Smooth muscle cell (in vitro differentiated cells): ENCODE data around the gene NPR2. TPM values are rescaled to one million over a fixed set of nuclear protein-coding genes. Genes with fewer than 3 reads are reported as not detected.

Source experiments
- DNase-seq: peaks from one replicate; lab custom pipeline; 2025; ENCODE audit not compliant: unreplicated experiment; lab: John Stamatoyannopoulos, UW
- H2AFZ ChIP-seq: fragments of 200-600 bp; sonication (generic); 2 replicates; pipeline ENCODE4 v1.6.0; 2016; ENCODE audit warnings: antibody characterized with exemption, low read depth, mild to moderate bottlenecking
- H3F3A ChIP-seq: fragments of 200-600 bp; sonication (generic); 2 replicates; pipeline ENCODE4 v1.6.0; 2017; ENCODE audit warnings: antibody characterized with exemption, low read depth
- H3K27ac ChIP-seq: fragments of 200-600 bp; sonication (generic); 2 replicates; pipeline ENCODE4 v1.5.1; 2016; ENCODE audit warnings: low read depth, mild to moderate bottlenecking
- H3K27me3 ChIP-seq: fragments of 200-600 bp; sonication (generic); 2 replicates; pipeline ENCODE4 v1.6.1; 2016; ENCODE audit warnings: low read depth, mild to moderate bottlenecking
- H3K36me3 ChIP-seq: fragments of 200-600 bp; sonication (generic); 2 replicates; pipeline ENCODE4 v1.5.1; 2016; ENCODE audit warnings: low read depth
- H3K4me1 ChIP-seq: fragments of 200-600 bp; sonication (generic); 2 replicates; pipeline ENCODE4 v1.5.1; 2016; ENCODE audit warnings: low read depth
- H3K4me2 ChIP-seq: fragments of 200-600 bp; sonication (generic); 2 replicates; pipeline ENCODE4 v1.6.0; 2016; ENCODE audit warnings: mild to moderate bottlenecking
- H3K4me3 ChIP-seq: fragments of 200-600 bp; sonication (generic); 2 replicates; pipeline ENCODE4 v1.5.1; 2016; ENCODE audit warnings: mild to moderate bottlenecking
- H3K79me2 ChIP-seq: fragments of 200-600 bp; sonication (generic); 2 replicates; pipeline ENCODE4 v1.6.0; 2016; ENCODE audit warnings: low read depth, mild to moderate bottlenecking
- H3K9ac ChIP-seq: fragments of 200-600 bp; sonication (generic); 2 replicates; pipeline ENCODE4 v1.6.0; 2016; ENCODE audit warnings: low read depth
- H3K9me3 ChIP-seq: fragments of 200-600 bp; sonication (generic); replicated peaks from 2 replicates; pipeline ENCODE4 v1.5.1; 2016; ENCODE audit warnings: low read depth
- H4K20me1 ChIP-seq: fragments of 200-600 bp; sonication (generic); 2 replicates; pipeline ENCODE4 v1.6.0; 2016; ENCODE audit warnings: low read depth
- CTCF ChIP-seq: fragments of 200-600 bp; sonication (generic); IDR thresholded peaks from 2 replicates; pipeline ENCODE4 v1.5.1; 2017; ENCODE audit warnings: borderline replicate concordance, mild to moderate bottlenecking, antibody characterized with exemption; ENCODE audit not compliant: insufficient read depth, poor library complexity, severe bottlenecking
- WGBS: methylation state at CpG from one replicate; pipeline ENCODE4 v1.1.7; 2016; ENCODE audit warnings: low lambda C conversion rate; 5-methylcytosine and 5-hydroxymethylcytosine counted together
- polyA plus RNA-seq: library from polyadenylated mRNA; unstranded; fragments of >200 nt; fragmentation: Nextera tagmentation; extraction: Ambion mirVana; gene quantifications from 2 replicates; pipeline ENCODE4 v1.2.1, GENCODE V29; 2016
- total RNA-seq: library from RNA; depleted of rRNA; stranded (reverse); fragments of >200 nt; gene quantifications from 2 replicates; pipeline ENCODE4 v1.2.3, GENCODE V29; 2014

Gene NPR2
- total and polyA plus RNA-seq, 2 experiments from 2014 or later, result 16.4 to 19.4 TPM

GRCh38 chr9:35757892-35758275 lies 33.5 kb upstream of the NPR2 start:
- H3K9me3 ChIP-seq, result no peaks in the 10 kb centered on the region
- H3K27me3 ChIP-seq, result peaks cover 6% of the 10 kb centered on the region
- H3K9ac ChIP-seq, result no peak overlapping the region
- H2AFZ ChIP-seq, result no peak overlapping the region
- peak overlapping the region; percentile 86 for H3K4me2 ChIP-seq
- peaks cover 4% of the 10 kb centered on the region for H3K4me1 ChIP-seq
- TF ChIP-seq CTCF, result no peak
- H3K27ac ChIP-seq, result no peak overlapping the region
- no peak for DNase-seq
- H3F3A ChIP-seq, result no peaks in the 10 kb centered on the region
- H3K79me2 ChIP-seq, result no peaks in the 10 kb centered on the region
- no peaks in the 10 kb centered on the region for H3K36me3 ChIP-seq
- H3K4me3 ChIP-seq, result peak overlapping the region; percentile 55
- no peaks in the 10 kb centered on the region for H4K20me1 ChIP-seq

- no peak for DNase-seq
- no peaks in the 10 kb centered on the region for H4K20me1 ChIP-seq
- peaks cover 6% of the 10 kb centered on the region for H3K4me1 ChIP-seq
- TF ChIP-seq CTCF, result no peak
- peaks cover 6% of the 10 kb centered on the region for H3K27me3 ChIP-seq
- WGBS, result 76% methylated on average over 3 of the region's 3 CpGs
- H2AFZ ChIP-seq, result no peak overlapping the region
- no peaks in the 10 kb centered on the region for H3K36me3 ChIP-seq
- H3K4me2 ChIP-seq, result no peak overlapping the region
- no peaks in the 10 kb centered on the region for H3K79me2 ChIP-seq
- no peak overlapping the region for H3K9ac ChIP-seq
- no peak overlapping the region for H3K4me3 ChIP-seq
- H3K27ac ChIP-seq, result no peak overlapping the region
- no peaks in the 10 kb centered on the region for H3F3A ChIP-seq
- H3K9me3 ChIP-seq, result no peaks in the 10 kb centered on the region
These were observed 32.8 kb upstream of the NPR2 start for GRCh38 chr9:35758475-35759050.

- Histone ChIP-seq H3K4me3 (no peak overlapping the region), H3K27ac (no peak overlapping the region), H2AFZ (no peak overlapping the region), H3K36me3 (no peaks in the 10 kb centered on the region), H3K4me2 (no peak overlapping the region), H3K9me3 (no peaks in the 10 kb centered on the region), H3K79me2 (no peaks in the 10 kb centered on the region), H3K4me1 (peaks cover 6% of the 10 kb centered on the region), H3K27me3 (peaks cover 6% of the 10 kb centered on the region), H3F3A (no peaks in the 10 kb centered on the region), H3K9ac (no peak overlapping the region), H4K20me1 (no peaks in the 10 kb centered on the region)
- TF ChIP-seq CTCF, result no peak
- DNase-seq, result no peak
- WGBS, result 87% methylated on average over 4 of the region's 4 CpGs
These were observed 31.6 kb upstream of the NPR2 start for GRCh38 chr9:35759795-35760194.

- WGBS, result 93% methylated on average over 2 of the region's 2 CpGs
- no peaks in the 10 kb centered on the region for H3K9me3 ChIP-seq
- H3K36me3 ChIP-seq, result no peaks in the 10 kb centered on the region
- DNase-seq, result no peak
- no peak overlapping the region for H3K4me2 ChIP-seq
- no peak for TF ChIP-seq CTCF
- no peak overlapping the region for H3K9ac ChIP-seq
- peaks cover 6% of the 10 kb centered on the region for H3K4me1 ChIP-seq
- H3F3A ChIP-seq, result no peaks in the 10 kb centered on the region
- H3K79me2 ChIP-seq, result no peaks in the 10 kb centered on the region
- H3K4me3 ChIP-seq, result no peak overlapping the region
- H4K20me1 ChIP-seq, result no peaks in the 10 kb centered on the region
- no peak overlapping the region for H2AFZ ChIP-seq
- H3K27ac ChIP-seq, result no peak overlapping the region
- peaks cover 6% of the 10 kb centered on the region for H3K27me3 ChIP-seq
These were observed 30.7 kb upstream of the NPR2 start for GRCh38 chr9:35760651-35761050.
